HepG2 (cell line): ENCODE measurements around the gene LGALS7B. TPM values are rescaled to one million over a fixed set of nuclear protein-coding genes. Genes with fewer than 3 reads are reported as not detected.
"Not testable (repeated sequence)": the region's sequence is repeated elsewhere in the genome, so short reads cannot be mapped to it uniquely, and the experiment has no call there.

Source experiments
- ATAC-seq: fragments of 200-7000 bp; cut with Tn5 transposase; 3 replicates; pipeline ENCODE4 v1.9.1; 2020; ENCODE audit warnings: mild to moderate bottlenecking, moderate library complexity
- BruUV-seq: library from RNA; stranded (reverse); fragments of 400-500 nt; replicated peaks from 2 replicates; lab custom pipeline; 2021; lab: Mats Ljungman, UMichigan
- CTCF ChIA-PET: fragments of 300-600 bp; formaldehyde crosslinking; extraction: SDS; loops from one replicate; lab custom pipeline; 2021; ENCODE audit warnings: low total read pairs, inconsistent platforms, low intra/inter-chr PET ratio; lab: Yijun Ruan, JAX
- POLR2A ChIA-PET: fragments of 350-600 bp; sonication (Branson Sonifier 250); formaldehyde crosslinking; loops from one replicate; lab custom pipeline; 2020; ENCODE audit warnings: antibody characterized with exemption, inconsistent platforms; lab: Yijun Ruan, JAX
- DNase-seq: peaks from one replicate; pipeline ENCODE4 v3.0.0-alpha.2; 2015; ENCODE audit warnings: low spot score
- FAIRE-seq: peaks from 3 replicates; lab custom pipeline; 2011; peaks lifted over from hg19 to GRCh38; lab: Jason Lieb, UNC
- H2AFZ ChIP-seq: one replicate; pipeline ENCODE4 v1.6.1; 2011; ENCODE audit warnings: low read length, inconsistent platforms
- H3K27ac ChIP-seq: fragments of 300-600 bp; 3 replicates; pipeline ENCODE4 v1.8.0; 2011; ENCODE audit warnings: mixed run types, mild to moderate bottlenecking, mixed read lengths, low read length, inconsistent platforms; ENCODE audit not compliant: insufficient read depth; ENCODE audit errors: extremely low read length
- H3K27me3 ChIP-seq, 2 experiments: fragments of 200-600 bp in 1 of 2; 2 replicates in 1 of 2; 3 replicates in 1 of 2; pipeline versions ENCODE4 v1.6.0 to v1.8.0; 2011; ENCODE audit warnings: low read length in 2 of 2, mild to moderate bottlenecking in 2 of 2, moderate library complexity in 2 of 2, inconsistent platforms in 1 of 2; ENCODE audit not compliant: insufficient read depth in 2 of 2, control insufficient read depth in 1 of 2
- H3K36me3 ChIP-seq, 2 experiments: fragments of 200-600 bp in 1 of 2; replicated peaks in 1 of 2; 2 replicates in 1 of 2; 3 replicates in 1 of 2; pipeline versions ENCODE4 v1.5.1 to v1.8.0; 2011; ENCODE audit warnings: low read length in 2 of 2, inconsistent platforms in 1 of 2; ENCODE audit not compliant: insufficient read depth in 2 of 2, control insufficient read depth in 1 of 2
- H3K4me1 ChIP-seq: 2 replicates; pipeline ENCODE4 v1.5.1; 2012; ENCODE audit warnings: low read length, inconsistent platforms; ENCODE audit not compliant: insufficient read depth
- H3K4me2 ChIP-seq: 2 replicates; pipeline ENCODE4 v1.6.0; 2011; ENCODE audit warnings: low read depth, low read length, inconsistent platforms
- H3K4me3 ChIP-seq, 3 experiments: fragments of 200-600 bp in 1 of 3; sonication (generic), shearing (Covaris generic) in 1 of 3; replicated peaks in 1 of 3; 2 replicates each; pipeline ENCODE4 v1.5.1; 2011 to 2016; ENCODE audit warnings: low read length in 3 of 3, inconsistent platforms in 2 of 3, low read depth in 2 of 3, mild to moderate bottlenecking in 2 of 3, control low read depth in 1 of 3, mixed read lengths in 1 of 3; ENCODE audit not compliant: insufficient read depth in 1 of 3
- H3K79me2 ChIP-seq: one replicate; pipeline ENCODE4 v1.6.1; 2011; ENCODE audit warnings: low read length, inconsistent platforms; ENCODE audit not compliant: insufficient read depth
- H3K9ac ChIP-seq: 2 replicates; pipeline ENCODE4 v1.6.0; 2011; ENCODE audit warnings: mild to moderate bottlenecking, low read depth, low read length, inconsistent platforms; ENCODE audit not compliant: insufficient read depth
- H3K9me3 ChIP-seq: 2 replicates; pipeline ENCODE4 v1.5.1; 2012; ENCODE audit warnings: mild to moderate bottlenecking, low read length
- H4K20me1 ChIP-seq: 2 replicates; pipeline ENCODE4 v1.6.0; 2011; ENCODE audit warnings: inconsistent platforms, mild to moderate bottlenecking, low read length, moderate library complexity; ENCODE audit not compliant: insufficient read depth
- AKAP8 ChIP-seq: sonication (generic); formaldehyde crosslinking; IDR thresholded peaks from 2 replicates; pipeline ENCODE4 v1.5.1; 2020; ENCODE audit warnings: mild to moderate bottlenecking, missing genetic modification reagents
- FOXO1 ChIP-seq: sonication (generic); formaldehyde crosslinking; IDR thresholded peaks from 2 replicates; pipeline ENCODE4 v1.4.0; 2020; ENCODE audit warnings: missing genetic modification reagents
- PHF8 ChIP-seq: sonication (generic); formaldehyde crosslinking; IDR thresholded peaks from 2 replicates; pipeline ENCODE4 v1.5.0; 2020; ENCODE audit warnings: missing genetic modification reagents
- ZNF572 ChIP-seq: sonication (generic); formaldehyde crosslinking; IDR thresholded peaks from 2 replicates; pipeline ENCODE4 v1.5.1; 2020; ENCODE audit warnings: mild to moderate bottlenecking, missing genetic modification reagents
- ZSCAN9 ChIP-seq: IDR thresholded peaks from 2 replicates; pipeline ENCODE4 v1.6.1; 2016; ENCODE audit warnings: borderline replicate concordance
- WGBS: methylation state at CpG from one replicate; pipeline ENCODE4 v1.1.6; 2017; ENCODE audit warnings: low lambda C conversion rate; 5-methylcytosine and 5-hydroxymethylcytosine counted together
- in situ Hi-C: cut with HindIII; loops from 2 replicates; pipeline ENCODE4 v1.10.0; 2017; ENCODE audit warnings: low pct_unique_long_range_greater_than_20kb; ENCODE audit not compliant: extremely low pct_ligation_motif_present
- intact Hi-C: fragments of 100-400 bp; cut with micrococcal nuclease; formaldehyde crosslinking; loops from one replicate; pipeline ENCODE4 v1.10.0; 2022; ENCODE audit not compliant: unreplicated experiment
- polyA plus RNA-seq, 8 experiments: library from polyadenylated mRNA; depleted of rRNA in 3 of 8; stranded (reverse) in 7 of 8; unstranded in 1 of 8; fragments of >200 nt; fragmentation: Illumina TruSeq in 4 of 8; extraction: Trizol in 4 of 8; gene quantifications; 2 replicates each; pipeline versions ENCODE4 v1.2.1 to v1.2.3, GENCODE V29; 2011 to 2016; ENCODE audit warnings: low read depth in 4 of 8, missing spikeins in 1 of 8, mixed read lengths in 1 of 8; ENCODE audit not compliant: insufficient read depth in 1 of 8
- total RNA-seq, 5 experiments: library from RNA; depleted of rRNA; stranded (reverse); fragments of >200 nt; fragmentation: Illumina TruSeq; extraction: Trizol; gene quantifications; 2 replicates each; pipeline ENCODE4 v1.2.3, GENCODE V29; 2016; ENCODE audit warnings: low read depth in 1 of 5
- TF ChIP-seq, protein P1 (sequence below): sonication (generic); formaldehyde crosslinking; IDR thresholded peaks from 2 replicates; pipeline ENCODE4 v1.5.0; 2020; ENCODE audit warnings: mild to moderate bottlenecking, missing genetic modification reagents, borderline replicate concordance
- TF ChIP-seq, protein P2 (sequence below): sonication (generic); formaldehyde crosslinking; IDR thresholded peaks from 2 replicates; pipeline ENCODE4 v1.8.0; 2022; ENCODE audit warnings: mild to moderate bottlenecking, missing genetic modification reagents

Gene LGALS7B
- total and polyA plus RNA-seq, 2 of the 13 experiments (the other 11 are each of a cell fraction or from before 2014, with no cell fraction given): 1.7 to 2.1 TPM

DNA sequence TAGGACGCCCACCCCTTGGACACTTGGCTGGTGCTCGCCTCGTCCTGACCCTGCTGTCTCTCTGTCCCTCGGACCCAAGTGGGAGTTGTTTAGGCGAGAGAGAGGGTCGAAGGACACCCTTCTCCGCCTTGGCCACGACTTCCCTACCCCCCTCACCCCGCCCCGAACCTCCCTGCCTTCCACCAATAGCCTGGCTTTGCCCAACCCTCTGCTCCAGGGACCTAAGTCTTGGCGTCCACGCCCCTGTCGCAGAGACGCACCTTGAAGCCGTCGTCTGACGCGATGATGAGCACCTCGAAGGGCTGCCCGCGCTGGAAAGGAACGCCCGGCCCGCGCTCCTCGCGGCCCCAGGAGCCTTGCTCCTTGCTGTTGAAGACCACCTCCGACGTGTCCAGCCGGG, 17.4 kb upstream of the LGALS7B start:
- H2AFZ ChIP-seq, intact Hi-C loops, FAIRE-seq, CTCF ChIA-PET, DNase-seq, H3K9me3 ChIP-seq, H3K36me3 ChIP-seq, in situ Hi-C loops, H4K20me1 ChIP-seq, POLR2A ChIA-PET, ATAC-seq, H3K27ac ChIP-seq, BruUV-seq, H3K4me3 ChIP-seq, H3K4me2 ChIP-seq, H3K9ac ChIP-seq, H3K27me3 ChIP-seq, H3K79me2 ChIP-seq, H3K4me1 ChIP-seq: not testable (repeated sequence)
- no CpG with 5 or more reads among the region's 30 CpGs for WGBS

DNA sequence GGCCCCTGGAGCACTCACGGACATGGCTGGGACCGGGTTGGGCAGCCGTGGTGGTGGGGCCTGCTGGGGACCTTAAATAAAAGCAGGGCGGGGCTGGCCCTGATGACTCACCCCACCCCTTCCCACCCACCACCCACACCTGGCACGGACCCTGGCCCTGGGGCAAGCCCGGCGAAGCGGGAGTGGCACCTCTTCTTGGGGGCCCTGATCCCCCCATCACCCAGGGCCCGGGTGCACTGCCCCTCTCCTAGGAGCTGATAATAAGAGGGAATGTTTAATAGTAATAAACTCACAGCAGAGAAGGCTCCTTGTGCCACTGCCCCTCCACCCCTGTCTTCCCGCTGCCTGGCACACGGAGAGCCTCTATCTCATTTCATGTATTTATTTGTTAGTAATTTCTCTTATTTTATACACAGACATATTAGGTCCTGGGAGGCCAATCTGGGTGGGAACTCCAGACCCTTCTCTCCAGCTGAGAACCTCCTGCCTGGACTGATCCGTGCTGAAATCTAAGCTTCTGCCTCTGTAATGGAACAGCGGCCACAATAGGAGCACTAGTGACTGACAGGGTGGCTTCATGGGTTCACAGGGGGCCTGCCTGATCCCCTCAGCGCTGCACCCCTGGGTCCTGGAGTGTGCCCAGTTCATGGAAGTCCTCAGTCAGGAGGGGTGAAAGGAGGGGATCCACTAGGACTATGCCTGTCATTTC, 15.4 kb upstream of the LGALS7B start, which contains the start of gene LGALS7:
LGALS7 (minus strand) TSS at position 49 of the 709 bp plus-strand sequence; CDS start at position 24, 25 bp downstream.
- no peaks in the 10 kb centered on the region for H3K27me3 ChIP-seq
- peaks cover 17% of the 10 kb centered on the region for H3K4me1 ChIP-seq
- FAIRE-seq (no peak), ATAC-seq (peak; percentile 57), DNase-seq (no peak)
- H3K79me2 ChIP-seq: no peaks in the 10 kb centered on the region
- ChIA-PET CTCF (no interaction called here), POLR2A (interaction anchor here (1.9 kb wide), 1 partner anchor 10 kb away, joined by 7 read pairs; no protein-coding TSS in a partner anchor)
- no peaks in the 10 kb centered on the region for H3K9me3 ChIP-seq
- H3K9ac ChIP-seq: 0 out of 2 replicates have a peak within 1 kb of the TSS, but pooled peaks have one; percentile 8
- no TSS peak for BruUV-seq
- H3K4me2 ChIP-seq: peak within 1 kb of the TSS; percentile 12; the same call in 1 of the 2 replicates
- H4K20me1 ChIP-seq: no peaks in the 10 kb centered on the region
- H3K36me3 ChIP-seq: no peaks in the 10 kb centered on the region
- in situ Hi-C loops: no loop called here
- 34% methylated on average over 8 of the region's 14 CpGs for WGBS
- no peak within 1 kb of the TSS for H2AFZ ChIP-seq
- no peak within 1 kb of the TSS for H3K27ac ChIP-seq
- intact Hi-C loops: no loop called here
- no peak within 1 kb of the TSS for H3K4me3 ChIP-seq
- no peak for TF ChIP-seq AKAP8 (CRISPR knock-in tag)
- no peak for TF ChIP-seq FOXO1
- TF ChIP-seq, protein P1, sequence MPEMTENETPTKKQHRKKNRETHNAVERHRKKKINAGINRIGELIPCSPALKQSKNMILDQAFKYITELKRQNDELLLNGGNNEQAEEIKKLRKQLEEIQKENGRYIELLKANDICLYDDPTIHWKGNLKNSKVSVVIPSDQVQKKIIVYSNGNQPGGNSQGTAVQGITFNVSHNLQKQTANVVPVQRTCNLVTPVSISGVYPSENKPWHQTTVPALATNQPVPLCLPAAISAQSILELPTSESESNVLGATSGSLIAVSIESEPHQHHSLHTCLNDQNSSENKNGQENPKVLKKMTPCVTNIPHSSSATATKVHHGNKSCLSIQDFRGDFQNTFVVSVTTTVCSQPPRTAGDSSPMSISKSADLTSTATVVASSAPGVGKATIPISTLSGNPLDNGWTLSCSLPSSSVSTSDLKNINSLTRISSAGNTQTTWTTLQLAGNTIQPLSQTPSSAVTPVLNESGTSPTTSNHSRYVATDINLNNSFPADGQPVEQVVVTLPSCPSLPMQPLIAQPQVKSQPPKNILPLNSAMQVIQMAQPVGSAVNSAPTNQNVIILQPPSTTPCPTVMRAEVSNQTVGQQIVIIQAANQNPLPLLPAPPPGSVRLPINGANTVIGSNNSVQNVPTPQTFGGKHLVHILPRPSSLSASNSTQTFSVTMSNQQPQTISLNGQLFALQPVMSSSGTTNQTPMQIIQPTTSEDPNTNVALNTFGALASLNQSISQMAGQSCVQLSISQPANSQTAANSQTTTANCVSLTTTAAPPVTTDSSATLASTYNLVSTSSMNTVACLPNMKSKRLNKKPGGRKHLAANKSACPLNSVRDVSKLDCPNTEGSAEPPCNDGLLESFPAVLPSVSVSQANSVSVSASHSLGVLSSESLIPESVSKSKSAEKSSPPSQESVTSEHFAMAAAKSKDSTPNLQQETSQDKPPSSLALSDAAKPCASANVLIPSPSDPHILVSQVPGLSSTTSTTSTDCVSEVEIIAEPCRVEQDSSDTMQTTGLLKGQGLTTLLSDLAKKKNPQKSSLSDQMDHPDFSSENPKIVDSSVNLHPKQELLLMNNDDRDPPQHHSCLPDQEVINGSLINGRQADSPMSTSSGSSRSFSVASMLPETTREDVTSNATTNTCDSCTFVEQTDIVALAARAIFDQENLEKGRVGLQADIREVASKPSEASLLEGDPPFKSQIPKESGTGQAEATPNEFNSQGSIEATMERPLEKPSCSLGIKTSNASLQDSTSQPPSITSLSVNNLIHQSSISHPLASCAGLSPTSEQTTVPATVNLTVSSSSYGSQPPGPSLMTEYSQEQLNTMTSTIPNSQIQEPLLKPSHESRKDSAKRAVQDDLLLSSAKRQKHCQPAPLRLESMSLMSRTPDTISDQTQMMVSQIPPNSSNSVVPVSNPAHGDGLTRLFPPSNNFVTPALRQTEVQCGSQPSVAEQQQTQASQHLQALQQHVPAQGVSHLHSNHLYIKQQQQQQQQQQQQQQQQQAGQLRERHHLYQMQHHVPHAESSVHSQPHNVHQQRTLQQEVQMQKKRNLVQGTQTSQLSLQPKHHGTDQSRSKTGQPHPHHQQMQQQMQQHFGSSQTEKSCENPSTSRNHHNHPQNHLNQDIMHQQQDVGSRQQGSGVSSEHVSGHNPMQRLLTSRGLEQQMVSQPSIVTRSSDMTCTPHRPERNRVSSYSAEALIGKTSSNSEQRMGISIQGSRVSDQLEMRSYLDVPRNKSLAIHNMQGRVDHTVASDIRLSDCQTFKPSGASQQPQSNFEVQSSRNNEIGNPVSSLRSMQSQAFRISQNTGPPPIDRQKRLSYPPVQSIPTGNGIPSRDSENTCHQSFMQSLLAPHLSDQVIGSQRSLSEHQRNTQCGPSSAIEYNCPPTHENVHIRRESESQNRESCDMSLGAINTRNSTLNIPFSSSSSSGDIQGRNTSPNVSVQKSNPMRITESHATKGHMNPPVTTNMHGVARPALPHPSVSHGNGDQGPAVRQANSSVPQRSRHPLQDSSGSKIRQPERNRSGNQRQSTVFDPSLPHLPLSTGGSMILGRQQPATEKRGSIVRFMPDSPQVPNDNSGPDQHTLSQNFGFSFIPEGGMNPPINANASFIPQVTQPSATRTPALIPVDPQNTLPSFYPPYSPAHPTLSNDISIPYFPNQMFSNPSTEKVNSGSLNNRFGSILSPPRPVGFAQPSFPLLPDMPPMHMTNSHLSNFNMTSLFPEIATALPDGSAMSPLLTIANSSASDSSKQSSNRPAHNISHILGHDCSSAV (CRISPR knock-in tag): no peak
- TF ChIP-seq ZNF572 (CRISPR knock-in tag): no peak
- TF ChIP-seq, protein P2, sequence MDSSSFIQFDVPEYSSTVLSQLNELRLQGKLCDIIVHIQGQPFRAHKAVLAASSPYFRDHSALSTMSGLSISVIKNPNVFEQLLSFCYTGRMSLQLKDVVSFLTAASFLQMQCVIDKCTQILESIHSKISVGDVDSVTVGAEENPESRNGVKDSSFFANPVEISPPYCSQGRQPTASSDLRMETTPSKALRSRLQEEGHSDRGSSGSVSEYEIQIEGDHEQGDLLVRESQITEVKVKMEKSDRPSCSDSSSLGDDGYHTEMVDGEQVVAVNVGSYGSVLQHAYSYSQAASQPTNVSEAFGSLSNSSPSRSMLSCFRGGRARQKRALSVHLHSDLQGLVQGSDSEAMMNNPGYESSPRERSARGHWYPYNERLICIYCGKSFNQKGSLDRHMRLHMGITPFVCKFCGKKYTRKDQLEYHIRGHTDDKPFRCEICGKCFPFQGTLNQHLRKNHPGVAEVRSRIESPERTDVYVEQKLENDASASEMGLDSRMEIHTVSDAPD (CRISPR knock-in tag): no peak
- TF ChIP-seq ZSCAN9 (CRISPR knock-in tag): no peak
- no peak for TF ChIP-seq PHF8
